ENCODE results near the gene TPTE2. TPM values are rescaled to one million over a fixed set of nuclear protein-coding genes. Genes with fewer than 3 reads are reported as not detected.

TPTE2 gene
- total and polyA plus RNA-seq, 2 of the 4 experiments (the other 2 are of a cell fraction) = not detected

DNA sequence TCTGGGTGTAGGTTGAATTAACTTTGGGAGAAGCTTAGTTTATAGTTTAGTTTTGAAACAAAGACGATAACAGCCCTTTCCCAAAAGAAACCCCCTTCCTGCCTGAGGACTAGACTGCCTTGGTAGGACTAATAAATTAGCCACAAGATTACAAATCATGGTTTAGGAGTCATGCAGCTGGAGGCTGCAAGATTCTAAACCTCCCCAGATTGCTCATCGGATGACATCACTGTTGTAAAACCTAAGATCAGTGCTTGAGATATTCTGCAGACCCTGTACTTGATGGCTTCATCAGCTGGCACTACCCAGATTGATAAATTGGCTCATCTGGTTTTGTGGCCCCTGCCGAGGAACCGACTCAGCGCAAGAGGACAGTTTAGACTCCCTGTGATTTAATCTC is 36.2 kb upstream of the TPTE2 start:
- in situ Hi-C loops (cut with MboI; ENCODE audit: low sequenced_read_pairs) = no loop called here
- peak; percentile 86 for DNase-seq

More for the DNA sequence above, 36.2 kb upstream of the TPTE2 start:
- Histone ChIP-seq H4K8ac (ENCODE audit: low read depth in 2 of 2, low read length in 2 of 2) (peak overlapping the region in 1 of 2 experiments; percentile 33; a peak in 1 of 4 replicates), H4K20me1 (ENCODE audit: insufficient read depth, low read length) (no peaks in the 10 kb centered on the region), H3K56ac (ENCODE audit: extremely low read depth, insufficient read depth, low read length) (no peak overlapping the region), H3K9ac (ENCODE audit: low read depth, low read length) (no peak overlapping the region), H2BK120ac (ENCODE audit: low read depth, low read length) (no peak overlapping the region), H3K14ac (replicated peaks; ENCODE audit: low read depth, low read length) (no peak overlapping the region), H3K9me1 (ENCODE audit: insufficient read depth, low read length) (peaks cover 4% of the 10 kb centered on the region; the same call in 1 of the 2 replicates), H3K4me3 (ENCODE audit: insufficient read depth, low read depth, low read length) (no peak overlapping the region), H3K4ac (ENCODE audit: low read depth, low read length) (no peak overlapping the region), H2BK15ac (ENCODE audit: low read depth, low read length) (no peak overlapping the region), H4K91ac (ENCODE audit: insufficient read depth, low read depth, low read length) (no peak overlapping the region), H3K36me3 (ENCODE audit: control insufficient read depth, insufficient read depth, low read length) (no peaks in the 10 kb centered on the region), H2AFZ (replicated peaks; ENCODE audit: low read length, poor library complexity) (no peak overlapping the region), H2AK9ac (replicated peaks; ENCODE audit: low read depth, low read length, poor library complexity) (no peak overlapping the region), H3K27me3 (ENCODE audit: control insufficient read depth, insufficient read depth, low read length) (no peaks in the 10 kb centered on the region), H3K79me1 (ENCODE audit: low read depth in 1 of 2, low read length in 2 of 2) (no peaks in the 10 kb centered on the region), H3K9me3 (ENCODE audit: control insufficient read depth, insufficient read depth, low read length) (no peaks in the 10 kb centered on the region), H3K23ac (ENCODE audit: low read depth, low read length) (no peak overlapping the region), H3K4me1 (ENCODE audit: control insufficient read depth, insufficient read depth, low read length) (peaks cover 2% of the 10 kb centered on the region; the same call in 1 of the 2 replicates), H2AK5ac (ENCODE audit: low read depth, low read length) (no peak overlapping the region), H2BK20ac (ENCODE audit: low read depth, low read length) (no peak overlapping the region), H3K4me2 (ENCODE audit: low read depth, low read length) (no peak overlapping the region; the same call in 1 of the 2 replicates), H2BK5ac (ENCODE audit: low read depth, low read length, poor library complexity, severe bottlenecking) (no peak overlapping the region), H3K27ac (ENCODE audit: insufficient read depth, low read length) (no peak overlapping the region), H4K5ac (ENCODE audit: low read depth, low read length) (no peak overlapping the region), H3K18ac (ENCODE audit: low read depth, low read length) (no peak overlapping the region)
- WGBS, 2 experiments (ENCODE audit: extremely low coverage in 2 of 2, insufficient read length in 1 of 2) = no CpG with 5 or more reads among the region's 5 CpGs
- ChIA-PET POLR2A (ENCODE audit: unreplicated experiment) (interaction anchor here (0.6 to 0.7 kb wide), 2 partner anchors 266 to 375 kb away, joined by 3 to 4 read pairs; partner anchors contain the start of gene ZMYM5), CTCF (interaction anchor here (0.9 to 1.1 kb wide), 2 partner anchors 21 to 35 kb away, joined by 3 read pairs; no protein-coding TSS in a partner anchor)
- TF ChIP-seq CEBPB (IDR thresholded peaks at IDR 0.05; ENCODE audit: low read depth, low read length) (peak; percentile 58), MAFK (IDR thresholded peaks at IDR 0.05; ENCODE audit: low read depth, low read length) (no peak), RFX5 (IDR thresholded peaks at IDR 0.05; ENCODE audit: low read depth, low read length) (no peak), CHD1 (IDR thresholded peaks at IDR 0.05; ENCODE audit: low read depth, low read length) (no peak), SMC3 (IDR thresholded peaks at IDR 0.05; ENCODE audit: low read depth, low read length) (no peak), NFE2L2 (IDR thresholded peaks at IDR 0.05; ENCODE audit: low read depth, low read length) (no peak), POLR2A (IDR thresholded peaks at IDR 0.05; ENCODE audit: low read depth, low read length) (no peak), BHLHE40 (IDR thresholded peaks at IDR 0.05; ENCODE audit: low read depth, low read length) (no peak), RCOR1 (IDR thresholded peaks at IDR 0.05; ENCODE audit: insufficient replicate concordance, low read length) (no peak), FOS (IDR thresholded peaks at IDR 0.05; ENCODE audit: low read depth, low read length) (0 out of 2 replicates have a peak, but pooled peaks have one; percentile 28), ELK1 (IDR thresholded peaks at IDR 0.05; ENCODE audit: borderline replicate concordance, low read depth, low read length) (no peak)
- TF ChIP-seq, protein P1, sequence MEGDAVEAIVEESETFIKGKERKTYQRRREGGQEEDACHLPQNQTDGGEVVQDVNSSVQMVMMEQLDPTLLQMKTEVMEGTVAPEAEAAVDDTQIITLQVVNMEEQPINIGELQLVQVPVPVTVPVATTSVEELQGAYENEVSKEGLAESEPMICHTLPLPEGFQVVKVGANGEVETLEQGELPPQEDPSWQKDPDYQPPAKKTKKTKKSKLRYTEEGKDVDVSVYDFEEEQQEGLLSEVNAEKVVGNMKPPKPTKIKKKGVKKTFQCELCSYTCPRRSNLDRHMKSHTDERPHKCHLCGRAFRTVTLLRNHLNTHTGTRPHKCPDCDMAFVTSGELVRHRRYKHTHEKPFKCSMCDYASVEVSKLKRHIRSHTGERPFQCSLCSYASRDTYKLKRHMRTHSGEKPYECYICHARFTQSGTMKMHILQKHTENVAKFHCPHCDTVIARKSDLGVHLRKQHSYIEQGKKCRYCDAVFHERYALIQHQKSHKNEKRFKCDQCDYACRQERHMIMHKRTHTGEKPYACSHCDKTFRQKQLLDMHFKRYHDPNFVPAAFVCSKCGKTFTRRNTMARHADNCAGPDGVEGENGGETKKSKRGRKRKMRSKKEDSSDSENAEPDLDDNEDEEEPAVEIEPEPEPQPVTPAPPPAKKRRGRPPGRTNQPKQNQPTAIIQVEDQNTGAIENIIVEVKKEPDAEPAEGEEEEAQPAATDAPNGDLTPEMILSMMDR (conservative IDR thresholded peaks at IDR 0.05; ENCODE audit: low read depth, low read length) = no peak
- TF ChIP-seq, protein P2, sequence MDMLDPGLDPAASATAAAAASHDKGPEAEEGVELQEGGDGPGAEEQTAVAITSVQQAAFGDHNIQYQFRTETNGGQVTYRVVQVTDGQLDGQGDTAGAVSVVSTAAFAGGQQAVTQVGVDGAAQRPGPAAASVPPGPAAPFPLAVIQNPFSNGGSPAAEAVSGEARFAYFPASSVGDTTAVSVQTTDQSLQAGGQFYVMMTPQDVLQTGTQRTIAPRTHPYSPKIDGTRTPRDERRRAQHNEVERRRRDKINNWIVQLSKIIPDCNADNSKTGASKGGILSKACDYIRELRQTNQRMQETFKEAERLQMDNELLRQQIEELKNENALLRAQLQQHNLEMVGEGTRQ (IDR thresholded peaks at IDR 0.05; ENCODE audit: low read depth, low read length) = no peak
- dilution Hi-C loops (cut with HindIII; ENCODE audit: low sequenced_read_pairs, unreplicated experiment) = no loop called here
- intact Hi-C loops (cut with micrococcal nuclease) = loop anchor here (10.0 kb wide), 1 partner anchor 297 kb away; no protein-coding TSS in a partner anchor
- no TSS peak for BruUV-seq (replicated peaks)
- ATAC-seq (ENCODE audit: low read depth) = peak; percentile 30; the same call in 1 of the 2 replicates

All from IMR-90 (cell line).